Measurements from ENCODE around the gene PSAP.

The PSAP gene

DNA sequence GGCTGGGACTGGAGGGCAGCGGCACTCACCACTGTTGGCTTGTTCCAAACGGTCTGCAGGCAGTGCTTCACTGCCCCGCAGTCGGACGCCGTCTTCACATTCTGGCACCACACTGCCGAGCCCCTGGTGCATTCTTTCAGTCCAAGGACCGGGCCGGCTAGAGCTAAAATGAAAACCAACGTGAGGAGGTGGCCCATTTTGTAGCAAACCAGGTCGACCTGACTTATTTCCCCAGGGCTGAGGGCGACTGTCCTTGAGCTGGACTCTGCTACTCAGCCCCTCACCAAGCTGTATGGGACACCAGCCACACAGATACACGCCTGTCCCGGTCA, 16.7 kb downstream of the PSAP start:
- H3K9me3 ChIP-seq (ENCODE audit: control insufficient read depth, insufficient read depth, low read length): no peaks in the 10 kb centered on the region
- H3K4me1 ChIP-seq (ENCODE audit: control insufficient read depth, insufficient read depth, low read length): peaks cover 7% of the 10 kb centered on the region; the same call in 1 of the 2 replicates
- no peaks in the 10 kb centered on the region for H3K27me3 ChIP-seq (ENCODE audit: control insufficient read depth, insufficient read depth, low read length)
- H3K4me3 ChIP-seq (ENCODE audit: low read length): no peak overlapping the region
- H3K27ac ChIP-seq (ENCODE audit: low read length): no peak overlapping the region
- WGBS (ENCODE audit: insufficient coverage, insufficient read length): no CpG with 5 or more reads among the region's 14 CpGs
- no peak for DNase-seq (ENCODE audit: low read depth, low spot score)
- H3K36me3 ChIP-seq (ENCODE audit: control insufficient read depth, insufficient read depth, low read length): peaks cover 15% of the 10 kb centered on the region; the same call in 1 of the 2 replicates

DNA sequence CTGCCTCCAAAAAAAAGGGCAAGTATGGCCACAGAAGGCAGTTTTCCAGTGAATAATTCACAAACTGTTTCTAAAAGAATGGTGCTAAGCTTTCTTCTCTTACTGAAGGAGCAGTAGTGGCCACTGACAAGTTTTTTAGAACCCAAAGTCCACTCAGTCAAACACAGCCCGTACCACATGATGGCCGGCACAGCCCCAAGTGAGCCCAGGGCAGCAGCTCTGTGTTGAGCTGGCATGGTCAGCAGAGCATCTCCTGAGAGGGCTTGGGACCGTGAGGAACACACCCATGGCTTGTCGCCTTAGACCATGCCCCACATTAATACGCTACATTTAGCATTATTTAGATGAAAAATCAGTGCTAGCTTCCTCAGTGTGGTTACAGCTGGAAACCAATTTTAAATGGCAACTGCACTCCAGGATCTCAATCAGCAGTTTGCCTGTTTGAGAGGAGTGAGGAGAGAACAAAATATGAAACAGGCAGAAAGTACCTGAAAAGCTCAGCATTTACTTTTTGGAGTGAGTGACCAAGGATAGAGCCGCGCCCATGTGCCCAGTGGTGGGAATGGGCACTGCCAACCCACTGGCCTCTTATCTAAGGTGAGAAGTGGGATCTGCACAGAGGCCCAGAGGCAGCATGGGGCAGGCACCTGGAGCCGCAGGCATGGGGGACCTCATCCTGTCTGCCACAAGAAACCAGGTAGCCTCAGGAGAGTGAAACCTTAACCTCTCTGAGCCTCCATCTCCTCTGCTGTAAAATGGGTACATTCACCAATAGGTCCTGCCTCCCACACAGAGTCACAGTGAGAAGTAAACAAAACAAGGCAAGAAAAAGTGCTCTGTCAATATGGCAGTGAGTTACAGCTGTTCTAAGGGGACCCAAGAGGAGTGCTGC, 17.4 kb downstream of the PSAP start:
- no peak overlapping the region for H3K27ac ChIP-seq (ENCODE audit: low read length)
- DNase-seq (ENCODE audit: low read depth, low spot score): no peak
- H3K4me3 ChIP-seq (ENCODE audit: low read length): no peak overlapping the region
- H3K4me1 ChIP-seq (ENCODE audit: control insufficient read depth, insufficient read depth, low read length): peaks cover 7% of the 10 kb centered on the region; the same call in 1 of the 2 replicates
- peaks cover 19% of the 10 kb centered on the region; the same call in 1 of the 2 replicates for H3K36me3 ChIP-seq (ENCODE audit: control insufficient read depth, insufficient read depth, low read length)
- H3K27me3 ChIP-seq (ENCODE audit: control insufficient read depth, insufficient read depth, low read length): no peaks in the 10 kb centered on the region
- no CpG with 5 or more reads among the region's 8 CpGs for WGBS (ENCODE audit: insufficient coverage, insufficient read length)
- no peaks in the 10 kb centered on the region for H3K9me3 ChIP-seq (ENCODE audit: control insufficient read depth, insufficient read depth, low read length)

DNA sequence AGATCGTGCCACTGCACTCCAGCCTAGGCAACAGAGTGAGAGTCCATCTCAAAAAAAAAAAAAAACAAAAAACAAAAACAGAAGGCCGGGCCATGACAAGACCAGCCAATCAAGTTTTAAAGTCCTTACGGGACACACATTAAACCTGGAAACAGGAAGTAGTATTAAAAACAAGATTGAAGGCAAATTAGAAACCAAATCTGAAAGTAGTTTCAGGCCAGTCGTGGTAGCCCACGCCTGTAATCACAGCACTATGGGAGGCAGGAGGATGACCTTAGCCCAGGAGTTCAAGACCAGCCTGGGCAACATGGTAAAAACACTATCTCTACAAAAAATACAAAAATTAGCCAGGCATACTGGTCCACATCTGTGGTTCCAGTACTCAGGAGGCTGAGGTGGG, 18.1 kb downstream of the PSAP start:
- H3K9me3 ChIP-seq (ENCODE audit: control insufficient read depth, insufficient read depth, low read length): no peaks in the 10 kb centered on the region
- peaks cover 5% of the 10 kb centered on the region; the same call in 1 of the 2 replicates for H3K4me1 ChIP-seq (ENCODE audit: control insufficient read depth, insufficient read depth, low read length)
- no peaks in the 10 kb centered on the region for H3K27me3 ChIP-seq (ENCODE audit: control insufficient read depth, insufficient read depth, low read length)
- no peak for DNase-seq (ENCODE audit: low read depth, low spot score)
- peaks cover 20% of the 10 kb centered on the region; the same call in 1 of the 2 replicates for H3K36me3 ChIP-seq (ENCODE audit: control insufficient read depth, insufficient read depth, low read length)
- WGBS (ENCODE audit: insufficient coverage, insufficient read length): no CpG with 5 or more reads among the region's 5 CpGs
- H3K27ac ChIP-seq (ENCODE audit: low read length): no peak overlapping the region
- no peak overlapping the region for H3K4me3 ChIP-seq (ENCODE audit: low read length)

DNA sequence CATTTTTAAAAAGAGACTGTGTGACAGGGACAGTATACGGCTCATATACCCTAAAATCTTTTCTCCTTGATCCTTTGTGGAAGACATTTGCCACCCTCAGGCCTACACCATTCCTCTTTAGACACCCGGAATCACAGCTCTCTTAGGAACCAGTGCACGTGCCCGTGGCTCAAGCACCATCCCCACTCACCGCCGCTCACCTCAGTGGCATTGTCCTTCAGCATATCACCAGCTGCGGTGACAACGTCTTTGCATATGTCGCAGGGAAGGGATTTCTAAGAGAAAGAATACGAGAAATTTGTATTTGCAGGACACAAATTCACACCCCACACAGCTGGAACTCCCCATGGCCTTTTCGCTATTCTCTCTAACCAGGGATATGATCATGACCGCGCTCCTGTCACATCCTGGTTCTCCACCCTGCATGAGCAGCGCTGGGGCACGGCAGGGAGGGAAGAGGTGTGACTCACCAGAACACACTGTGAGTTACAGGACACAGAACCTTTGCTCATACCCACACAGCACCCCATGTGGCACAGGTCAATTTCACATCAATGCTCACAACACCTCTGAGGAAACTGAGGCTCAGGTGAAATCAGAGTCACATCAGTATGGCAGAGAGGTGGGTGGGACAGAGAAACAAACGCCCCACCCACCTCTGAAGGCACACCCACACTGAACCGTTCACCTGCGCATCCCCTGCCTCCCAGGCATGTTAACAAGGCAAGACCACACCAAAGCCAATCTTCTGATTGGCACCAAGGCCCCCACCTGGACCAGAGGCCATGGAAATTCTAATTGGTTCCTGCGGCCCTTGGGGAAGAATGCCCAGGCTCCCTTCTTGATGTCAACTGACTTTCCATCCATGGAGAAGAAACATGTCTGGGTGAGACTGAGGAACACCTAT, 19.2 kb downstream of the PSAP start:
- Histone ChIP-seq H3K27ac (ENCODE audit: low read length) (no peak overlapping the region), H3K27me3 (ENCODE audit: control insufficient read depth, insufficient read depth, low read length) (no peaks in the 10 kb centered on the region), H3K36me3 (ENCODE audit: control insufficient read depth, insufficient read depth, low read length) (peaks cover 23% of the 10 kb centered on the region; the same call in 1 of the 2 replicates), H3K4me1 (ENCODE audit: control insufficient read depth, insufficient read depth, low read length) (no peaks in the 10 kb centered on the region), H3K9me3 (ENCODE audit: control insufficient read depth, insufficient read depth, low read length) (no peaks in the 10 kb centered on the region), H3K4me3 (ENCODE audit: low read length) (no peak overlapping the region)
- no peak for DNase-seq (ENCODE audit: low read depth, low spot score)
- no CpG with 5 or more reads among the region's 19 CpGs for WGBS (ENCODE audit: insufficient coverage, insufficient read length)

DNA sequence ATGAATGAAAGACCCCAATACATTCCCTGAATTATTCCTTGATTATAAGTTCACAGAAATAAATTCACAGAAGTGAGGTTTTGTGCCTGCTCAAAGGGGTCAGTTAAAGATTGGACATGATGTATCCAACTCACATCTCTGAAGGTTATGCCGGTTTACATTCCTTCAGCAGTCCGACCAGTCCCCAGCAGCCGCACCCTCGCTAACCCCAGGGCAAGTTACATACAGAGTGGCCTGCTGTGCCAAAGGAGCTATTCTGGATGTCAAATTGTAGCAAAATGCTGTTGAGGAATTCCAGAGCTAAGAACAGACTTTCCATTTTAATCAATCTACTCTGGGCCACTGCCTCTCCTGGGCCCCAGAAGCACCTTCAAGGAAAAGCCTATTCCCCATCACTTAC, 20.3 kb downstream of the PSAP start:
- no CpG with 5 or more reads among the region's 4 CpGs for WGBS (ENCODE audit: insufficient coverage, insufficient read length)
- Histone ChIP-seq H3K4me3 (ENCODE audit: low read length) (no peak overlapping the region), H3K27me3 (ENCODE audit: control insufficient read depth, insufficient read depth, low read length) (no peaks in the 10 kb centered on the region), H3K4me1 (ENCODE audit: control insufficient read depth, insufficient read depth, low read length) (no peaks in the 10 kb centered on the region), H3K9me3 (ENCODE audit: control insufficient read depth, insufficient read depth, low read length) (no peaks in the 10 kb centered on the region), H3K36me3 (ENCODE audit: control insufficient read depth, insufficient read depth, low read length) (peaks cover 23% of the 10 kb centered on the region; the same call in 1 of the 2 replicates), H3K27ac (ENCODE audit: low read length) (no peak overlapping the region)
- no peak for DNase-seq (ENCODE audit: low read depth, low spot score)

- Histone ChIP-seq H3K27me3 (ENCODE audit: control insufficient read depth, insufficient read depth, low read length) (no peaks in the 10 kb centered on the region), H3K9me3 (ENCODE audit: control insufficient read depth, insufficient read depth, low read length) (no peaks in the 10 kb centered on the region), H3K4me3 (ENCODE audit: low read length) (no peak overlapping the region), H3K4me1 (ENCODE audit: control insufficient read depth, insufficient read depth, low read length) (no peaks in the 10 kb centered on the region), H3K27ac (ENCODE audit: low read length) (no peak overlapping the region), H3K36me3 (ENCODE audit: control insufficient read depth, insufficient read depth, low read length) (peaks cover 27% of the 10 kb centered on the region; the same call in 1 of the 2 replicates)
- no peak for DNase-seq (ENCODE audit: low read depth, low spot score)
- WGBS (ENCODE audit: insufficient coverage, insufficient read length): no CpG with 5 or more reads among the region's 5 CpGs
Measured at GRCh38 chr10:71829896-71830295, 21.2 kb downstream of the PSAP start.

GRCh38 chr10:71829171-71829570, 21.9 kb downstream of the PSAP start:
- Histone ChIP-seq H3K27ac (ENCODE audit: low read length) (no peak overlapping the region), H3K4me1 (ENCODE audit: control insufficient read depth, insufficient read depth, low read length) (no peaks in the 10 kb centered on the region), H3K27me3 (ENCODE audit: control insufficient read depth, insufficient read depth, low read length) (no peaks in the 10 kb centered on the region), H3K4me3 (ENCODE audit: low read length) (no peak overlapping the region), H3K9me3 (ENCODE audit: control insufficient read depth, insufficient read depth, low read length) (no peaks in the 10 kb centered on the region), H3K36me3 (ENCODE audit: control insufficient read depth, insufficient read depth, low read length) (peaks cover 27% of the 10 kb centered on the region; the same call in 1 of the 2 replicates)
- no peak for DNase-seq (ENCODE audit: low read depth, low spot score)
- no CpG with 5 or more reads among the region's 5 CpGs for WGBS (ENCODE audit: insufficient coverage, insufficient read length)

GRCh38 chr10:71828702-71829101, 22.3 kb downstream of the PSAP start:
- Histone ChIP-seq H3K9me3 (ENCODE audit: control insufficient read depth, insufficient read depth, low read length) (no peaks in the 10 kb centered on the region), H3K36me3 (ENCODE audit: control insufficient read depth, insufficient read depth, low read length) (peaks cover 26% of the 10 kb centered on the region; the same call in 1 of the 2 replicates), H3K27ac (ENCODE audit: low read length) (no peak overlapping the region), H3K4me1 (ENCODE audit: control insufficient read depth, insufficient read depth, low read length) (no peaks in the 10 kb centered on the region), H3K4me3 (ENCODE audit: low read length) (no peak overlapping the region), H3K27me3 (ENCODE audit: control insufficient read depth, insufficient read depth, low read length) (no peaks in the 10 kb centered on the region)
- no CpG with 5 or more reads among the region's 7 CpGs for WGBS (ENCODE audit: insufficient coverage, insufficient read length)
- DNase-seq (ENCODE audit: low read depth, low spot score): no peak

DNA sequence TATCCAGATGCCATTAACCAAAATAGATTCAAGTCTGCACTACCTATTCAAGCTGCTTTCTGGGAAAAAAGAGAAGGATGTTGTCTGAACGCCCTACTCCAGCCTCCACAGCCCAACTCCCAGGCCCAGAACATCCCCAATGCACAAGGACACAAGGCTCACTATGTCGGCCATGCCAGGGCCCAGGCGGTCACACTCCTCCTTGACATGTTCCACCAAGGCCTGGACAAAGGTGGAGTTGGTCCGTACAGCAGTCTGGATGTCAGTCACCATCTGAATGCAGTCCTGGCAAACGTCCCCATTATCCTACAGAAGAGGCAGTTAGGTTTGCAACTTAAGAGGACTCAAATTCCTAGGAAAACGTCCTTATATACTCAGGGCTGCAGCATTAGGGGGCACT, 23.2 kb downstream of the PSAP start:
- DNase-seq (ENCODE audit: low read depth, low spot score): no peak
- Histone ChIP-seq H3K9me3 (ENCODE audit: control insufficient read depth, insufficient read depth, low read length) (no peaks in the 10 kb centered on the region), H3K4me3 (ENCODE audit: low read length) (no peak overlapping the region), H3K36me3 (ENCODE audit: control insufficient read depth, insufficient read depth, low read length) (peaks cover 29% of the 10 kb centered on the region), H3K27me3 (ENCODE audit: control insufficient read depth, insufficient read depth, low read length) (no peaks in the 10 kb centered on the region), H3K27ac (ENCODE audit: low read length) (no peak overlapping the region), H3K4me1 (ENCODE audit: control insufficient read depth, insufficient read depth, low read length) (peaks cover 2% of the 10 kb centered on the region; the same call in 1 of the 2 replicates)
- WGBS (ENCODE audit: insufficient coverage, insufficient read length): no CpG with 5 or more reads among the region's 6 CpGs

DNA sequence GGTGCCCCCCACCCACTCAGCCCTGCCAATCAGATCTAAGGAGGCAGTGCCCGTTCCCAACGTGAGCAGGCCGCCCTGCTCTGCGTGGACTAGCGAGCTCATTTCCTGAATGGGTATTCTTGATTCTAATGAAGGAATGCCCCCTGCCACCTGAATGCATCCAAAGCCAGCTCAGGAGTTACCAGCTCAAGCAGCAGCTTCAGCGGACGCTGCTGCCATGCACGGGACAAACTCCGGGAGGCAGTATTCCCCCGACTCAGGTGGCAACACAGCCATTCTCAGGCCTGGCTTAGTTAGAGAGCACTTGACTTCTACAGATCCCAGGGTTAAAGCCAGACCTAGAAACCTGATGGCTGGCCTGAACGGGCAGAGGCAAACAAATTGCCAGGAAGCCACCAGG, 25.8 kb downstream of the PSAP start:
- WGBS (ENCODE audit: insufficient coverage, insufficient read length): no CpG with 5 or more reads among the region's 11 CpGs

More for the DNA sequence above, 25.8 kb downstream of the PSAP start:
- Histone ChIP-seq H3K27ac (ENCODE audit: low read length) (no peak overlapping the region), H3K4me1 (ENCODE audit: control insufficient read depth, insufficient read depth, low read length) (peaks cover 2% of the 10 kb centered on the region; the same call in 1 of the 2 replicates), H3K4me3 (ENCODE audit: low read length) (no peak overlapping the region), H3K36me3 (ENCODE audit: control insufficient read depth, insufficient read depth, low read length) (peaks cover 36% of the 10 kb centered on the region), H3K27me3 (ENCODE audit: control insufficient read depth, insufficient read depth, low read length) (no peaks in the 10 kb centered on the region), H3K9me3 (ENCODE audit: control insufficient read depth, insufficient read depth, low read length) (no peaks in the 10 kb centered on the region)
- no peak for DNase-seq (ENCODE audit: low read depth, low spot score)
